HG02759 (cell line): Measurements from ENCODE around the gene PCBP3.
"Not testable (repeated sequence)": the region's sequence is repeated elsewhere in the genome, so short reads cannot be mapped to it uniquely, and the experiment has no call there.

Experiments used
- ATAC-seq: cut with Tn5 transposase; IDR thresholded peaks from one replicate; pipeline ENCODE4 v1.9.1; 2021; ENCODE audit warnings: mild to moderate bottlenecking, moderate library complexity; ENCODE audit not compliant: unreplicated experiment

Gene PCBP3

GRCh38 chr21:45972716-45973474 is 329.4 kb downstream of the PCBP3 start:
- no peak for ATAC-seq

- no peak for ATAC-seq
Observed at GRCh38 chr21:45973475-45974072, 330.0 kb downstream of the PCBP3 start.

- ATAC-seq: no peak
Observed at GRCh38 chr21:45974073-45975019, 330.8 kb downstream of the PCBP3 start.

GRCh38 chr21:45975020-45975666 is 331.6 kb downstream of the PCBP3 start:
- ATAC-seq: no peak

- ATAC-seq: not testable (repeated sequence)
Observed at GRCh38 chr21:45975667-45976409, 332.3 kb downstream of the PCBP3 start.

- no peak for ATAC-seq
Observed at GRCh38 chr21:45976701-45977311, 333.3 kb downstream of the PCBP3 start.

- no peak for ATAC-seq
Observed at GRCh38 chr21:45977396-45977795, 333.9 kb downstream of the PCBP3 start.

- ATAC-seq: no peak
Observed at GRCh38 chr21:45979141-45979631, 335.7 kb downstream of the PCBP3 start.

GRCh38 chr21:45979651-45980050 is 336.1 kb downstream of the PCBP3 start:
- no peak for ATAC-seq

- no peak for ATAC-seq
Observed at GRCh38 chr21:45980271-45980670, 336.7 kb downstream of the PCBP3 start.

- ATAC-seq: no peak
Observed at GRCh38 chr21:45980697-45981096, 337.2 kb downstream of the PCBP3 start.

- ATAC-seq: no peak
Observed at GRCh38 chr21:45981151-45982091, 337.9 kb downstream of the PCBP3 start, which contains the start of gene COL6A1. TSS of gene COL6A1 (plus strand) at chr21:45981770. CDS start at chr21:45981851, 81 bp downstream.

- ATAC-seq: no peak
Observed at GRCh38 chr21:45982092-45982757, 338.7 kb downstream of the PCBP3 start.

- no peak for ATAC-seq
Observed at GRCh38 chr21:45982758-45983648, 339.5 kb downstream of the PCBP3 start.

- ATAC-seq: no peak
Observed at GRCh38 chr21:45983649-45983965, 340.1 kb downstream of the PCBP3 start.

- ATAC-seq: no peak
Observed at GRCh38 chr21:45983981-45984551, 340.5 kb downstream of the PCBP3 start.
